HepG2 (cell line): ENCODE measurements around the gene PYGO2. TPM values are rescaled to one million over a fixed set of nuclear protein-coding genes. Genes with fewer than 3 reads are reported as not detected.

Source experiments
- CTCF ChIP-seq: sonication (generic); formaldehyde crosslinking; IDR thresholded peaks from 2 replicates; pipeline ENCODE4 v1.5.0; 2020; ENCODE audit warnings: mild to moderate bottlenecking, missing genetic modification reagents, moderate library complexity
- FOXA3 ChIP-seq: IDR thresholded peaks from 2 replicates; pipeline ENCODE4 v1.6.1; 2016; ENCODE audit warnings: missing genetic modification reagents, missing compliant biosample characterization
- FOXK2 ChIP-seq: fragments of 450-650 bp; IDR thresholded peaks from 2 replicates; pipeline ENCODE4 v1.6.1; 2016
- KAT8 ChIP-seq: IDR thresholded peaks from 2 replicates; pipeline ENCODE4 v1.6.1; 2016; ENCODE audit warnings: missing genetic modification reagents, missing compliant biosample characterization
- KLF6 ChIP-seq: IDR thresholded peaks from 2 replicates; pipeline ENCODE4 v1.8.0; 2016; ENCODE audit warnings: missing biosample characterization, missing genetic modification reagents
- MZF1 ChIP-seq: sonication (generic); formaldehyde crosslinking; IDR thresholded peaks from 2 replicates; pipeline ENCODE4 v1.8.1; 2023; ENCODE audit warnings: mild to moderate bottlenecking, missing genetic modification reagents, borderline replicate concordance
- NFIC ChIP-seq: IDR thresholded peaks from 2 replicates; pipeline ENCODE4 v1.6.1; 2012; ENCODE audit warnings: mild to moderate bottlenecking, low read length, inconsistent platforms
- NKX3-1 ChIP-seq: sonication (generic); formaldehyde crosslinking; IDR thresholded peaks from 2 replicates; pipeline ENCODE4 v1.5.0; 2020; ENCODE audit warnings: missing genetic modification reagents
- SKIL ChIP-seq: sonication (generic); formaldehyde crosslinking; IDR thresholded peaks from 2 replicates; pipeline ENCODE4 v1.8.0; 2022; ENCODE audit warnings: missing genetic modification reagents, mild to moderate bottlenecking, moderate library complexity, borderline replicate concordance
- ZBTB1 ChIP-seq: sonication (generic); formaldehyde crosslinking; IDR thresholded peaks from 2 replicates; pipeline ENCODE4 v1.4.0; 2020; ENCODE audit warnings: missing genetic modification reagents, borderline replicate concordance
- ZBTB3 ChIP-seq: sonication (generic); formaldehyde crosslinking; IDR thresholded peaks from 2 replicates; pipeline ENCODE4 v1.4.0; 2020; ENCODE audit warnings: low read depth, mild to moderate bottlenecking, moderate library complexity, missing genetic modification reagents, borderline replicate concordance
- ZMAT3 ChIP-seq: sonication (generic); formaldehyde crosslinking; conservative IDR thresholded peaks from 2 replicates; pipeline ENCODE4 v1.7.0; 2021; ENCODE audit warnings: missing genetic modification reagents
- ZNF317 ChIP-seq: sonication (generic); formaldehyde crosslinking; IDR thresholded peaks from 2 replicates; pipeline ENCODE4 v1.5.0; 2020; ENCODE audit warnings: mild to moderate bottlenecking, missing genetic modification reagents
- ZNF333 ChIP-seq: sonication (generic); formaldehyde crosslinking; IDR thresholded peaks from 2 replicates; pipeline ENCODE4 v1.4.0; 2020; ENCODE audit warnings: mild to moderate bottlenecking, missing genetic modification reagents, borderline replicate concordance
- ZNF609 ChIP-seq: sonication (generic); formaldehyde crosslinking; IDR thresholded peaks from 2 replicates; pipeline ENCODE4 v1.4.0; 2020; ENCODE audit warnings: mild to moderate bottlenecking, missing genetic modification reagents, borderline replicate concordance
- polyA plus RNA-seq, 8 experiments: library from polyadenylated mRNA; depleted of rRNA in 3 of 8; stranded (reverse) in 7 of 8; unstranded in 1 of 8; fragments of >200 nt; fragmentation: Illumina TruSeq in 4 of 8; extraction: Trizol in 4 of 8; gene quantifications; 2 replicates each; pipeline versions ENCODE4 v1.2.1 to v1.2.3, GENCODE V29; 2011 to 2016; ENCODE audit warnings: low read depth in 4 of 8, missing spikeins in 1 of 8, mixed read lengths in 1 of 8; ENCODE audit not compliant: insufficient read depth in 1 of 8
- total RNA-seq, 5 experiments: library from RNA; depleted of rRNA; stranded (reverse); fragments of >200 nt; fragmentation: Illumina TruSeq; extraction: Trizol; gene quantifications; 2 replicates each; pipeline ENCODE4 v1.2.3, GENCODE V29; 2016; ENCODE audit warnings: low read depth in 1 of 5
- TF ChIP-seq, protein P1 (sequence below): sonication (generic); formaldehyde crosslinking; IDR thresholded peaks from 2 replicates; pipeline ENCODE4 v1.8.0; 2022; ENCODE audit warnings: missing genetic modification reagents, mild to moderate bottlenecking, borderline replicate concordance
- TF ChIP-seq, protein P2 (sequence below): sonication (generic); formaldehyde crosslinking; IDR thresholded peaks from 2 replicates; pipeline ENCODE4 v1.5.1; 2020; ENCODE audit warnings: mild to moderate bottlenecking, missing genetic modification reagents, borderline replicate concordance

The PYGO2 gene
- total and polyA plus RNA-seq, 2 of the 13 experiments (the other 11 are each of a cell fraction or from before 2014, with no cell fraction given): 20.3 to 21.8 TPM

- TF ChIP-seq ZMAT3 (no peak), KLF6 (CRISPR knock-in tag) (0 out of 2 replicates have a peak, but pooled peaks have one; percentile 7), FOXK2 (no peak), SKIL (CRISPR knock-in tag) (no peak), ZBTB1 (CRISPR knock-in tag) (no peak), KAT8 (no peak), ZNF317 (no peak), NKX3-1 (no peak), FOXA3 (CRISPR knock-in tag) (no peak), ZBTB3 (no peak), NFIC (peak; percentile 59; the same call in 1 of the 2 replicates), CTCF (CRISPR knock-in tag) (peak; percentile 20; the same call in 1 of the 2 replicates), MZF1 (CRISPR knock-in tag) (no peak), ZNF333 (no peak), ZNF609 (CRISPR knock-in tag) (no peak)
- TF ChIP-seq, protein P1, sequence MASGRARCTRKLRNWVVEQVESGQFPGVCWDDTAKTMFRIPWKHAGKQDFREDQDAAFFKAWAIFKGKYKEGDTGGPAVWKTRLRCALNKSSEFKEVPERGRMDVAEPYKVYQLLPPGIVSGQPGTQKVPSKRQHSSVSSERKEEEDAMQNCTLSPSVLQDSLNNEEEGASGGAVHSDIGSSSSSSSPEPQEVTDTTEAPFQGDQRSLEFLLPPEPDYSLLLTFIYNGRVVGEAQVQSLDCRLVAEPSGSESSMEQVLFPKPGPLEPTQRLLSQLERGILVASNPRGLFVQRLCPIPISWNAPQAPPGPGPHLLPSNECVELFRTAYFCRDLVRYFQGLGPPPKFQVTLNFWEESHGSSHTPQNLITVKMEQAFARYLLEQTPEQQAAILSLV: no peak
- TF ChIP-seq, protein P2, sequence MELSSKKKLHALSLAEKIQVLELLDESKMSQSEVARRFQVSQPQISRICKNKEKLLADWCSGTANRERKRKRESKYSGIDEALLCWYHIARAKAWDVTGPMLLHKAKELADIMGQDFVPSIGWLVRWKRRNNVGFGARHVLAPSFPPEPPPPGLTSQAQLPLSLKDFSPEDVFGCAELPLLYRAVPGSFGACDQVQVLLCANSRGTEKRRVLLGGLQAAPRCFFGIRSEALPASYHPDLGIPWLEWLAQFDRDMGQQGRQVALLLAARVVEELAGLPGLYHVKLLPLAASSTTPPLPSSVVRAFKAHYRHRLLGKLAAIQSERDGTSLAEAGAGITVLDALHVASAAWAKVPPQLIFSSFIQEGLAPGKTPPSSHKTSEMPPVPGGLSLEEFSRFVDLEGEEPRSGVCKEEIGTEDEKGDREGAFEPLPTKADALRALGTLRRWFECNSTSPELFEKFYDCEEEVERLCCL (CRISPR knock-in tag): 0 out of 2 replicates have a peak, but pooled peaks have one; percentile 9
These were observed 24.2 kb downstream of the PYGO2 start (continued) for GRCh38 chr1:154937085-154937987.
